ENCODE results near the gene DTX3L.

DNA sequence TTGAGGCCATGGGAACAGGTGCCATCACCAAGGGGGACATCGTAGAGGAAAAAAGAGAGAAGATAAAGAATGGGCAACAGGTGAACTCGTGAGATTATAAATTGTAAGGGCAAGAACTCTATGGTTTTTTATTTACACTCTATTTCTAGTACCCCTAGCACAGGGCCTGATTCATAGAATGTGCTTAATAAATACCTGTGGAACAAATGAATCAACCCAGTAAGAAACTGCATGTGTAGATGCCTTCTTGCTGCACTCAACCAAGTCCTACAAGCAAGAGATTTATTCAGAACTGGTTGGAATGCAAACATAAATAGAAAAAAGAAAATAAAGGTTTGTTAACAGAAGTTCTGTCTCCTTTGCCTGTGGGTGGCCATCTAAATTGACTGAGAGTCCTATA lies 30.7 kb upstream of the DTX3L start:
- TF ChIP-seq TAF1 (IDR thresholded peaks at IDR 0.05; ENCODE audit: borderline replicate concordance, low read depth, low read length) (no peak), POLR2A (IDR thresholded peaks at IDR 0.05; ENCODE audit: low read depth, low read length) (no peak)
